ENCODE data around the gene SLC6A5.
A peak's percentile ranks its signal among the peaks of the same experiment; 100 is the strongest.

SLC6A5 gene

GRCh38 chr11:20620988-20621387, 21.6 kb downstream of the SLC6A5 start:
- DNase-seq (ENCODE audit: low read depth): no peak

- no peak for DNase-seq (ENCODE audit: low read depth)
Observed at GRCh38 chr11:20621679-20622078, 22.3 kb downstream of the SLC6A5 start.

GRCh38 chr11:20623252-20623651, 23.8 kb downstream of the SLC6A5 start:
- DNase-seq (ENCODE audit: low read depth): no peak

- no peak for DNase-seq (ENCODE audit: low read depth)
Observed at GRCh38 chr11:20626279-20626678, 26.9 kb downstream of the SLC6A5 start.

GRCh38 chr11:20627026-20627425, 27.6 kb downstream of the SLC6A5 start:
- DNase-seq (ENCODE audit: low read depth): no peak

- no peak for DNase-seq (ENCODE audit: low read depth)
Observed at GRCh38 chr11:20627701-20628100, 28.3 kb downstream of the SLC6A5 start.

- no peak for DNase-seq (ENCODE audit: low read depth)
Observed at GRCh38 chr11:20631519-20632168, 32.2 kb downstream of the SLC6A5 start.

- no peak for DNase-seq (ENCODE audit: low read depth)
Observed at GRCh38 chr11:20632169-20632532, 32.7 kb downstream of the SLC6A5 start.

- DNase-seq (ENCODE audit: low read depth): no peak
Observed at GRCh38 chr11:20634044-20634443, 34.6 kb downstream of the SLC6A5 start.

- no peak for DNase-seq (ENCODE audit: low read depth)
Observed at GRCh38 chr11:20634781-20635180, 35.4 kb downstream of the SLC6A5 start.

GRCh38 chr11:20638074-20638473, 38.7 kb downstream of the SLC6A5 start:
- DNase-seq (ENCODE audit: low read depth): no peak

- DNase-seq (ENCODE audit: low read depth): no peak
Observed at GRCh38 chr11:20639688-20640087, 40.3 kb downstream of the SLC6A5 start.

GRCh38 chr11:20640401-20640800, 41.0 kb downstream of the SLC6A5 start:
- DNase-seq (ENCODE audit: low read depth): no peak

- DNase-seq (ENCODE audit: low read depth): no peak
Observed at GRCh38 chr11:20644360-20644759, 45.0 kb downstream of the SLC6A5 start.

- DNase-seq (ENCODE audit: low read depth): peak; percentile 15
Observed at GRCh38 chr11:20647976-20648565, 48.7 kb downstream of the SLC6A5 start.

GRCh38 chr11:20652150-20652806, 52.9 kb downstream of the SLC6A5 start:
- DNase-seq (ENCODE audit: low read depth): no peak

GRCh38 chr11:20654038-20654437, 54.6 kb downstream of the SLC6A5 start:
- no peak for DNase-seq (ENCODE audit: low read depth)

GRCh38 chr11:20656901-20657300, 57.5 kb downstream of the SLC6A5 start:
- DNase-seq (ENCODE audit: low read depth): no peak

- DNase-seq (ENCODE audit: low read depth): no peak
Observed at GRCh38 chr11:20658135-20658534, 58.7 kb downstream of the SLC6A5 start.

GRCh38 chr11:20661445-20661844, 62.0 kb downstream of the SLC6A5 start:
- no peak for DNase-seq (ENCODE audit: low read depth)

- no peak for DNase-seq (ENCODE audit: low read depth)
Observed at GRCh38 chr11:20661850-20662249, 62.4 kb downstream of the SLC6A5 start.

- no peak for DNase-seq (ENCODE audit: low read depth)
Observed at GRCh38 chr11:20668131-20668809, 68.9 kb downstream of the SLC6A5 start.

Data from HS-5 (cell line).